RWPE2 (cell line): ENCODE results near the gene SBF1.

Experiments
- ATAC-seq: fragments of 200-7000 bp; cut with Tn5 transposase; 3 replicates; pipeline ENCODE4 v1.9.1; 2021; ENCODE audit warnings: low read depth
- DNase-seq: peaks from one replicate; pipeline ENCODE4 v3.0.0-alpha.2; 2020; ENCODE audit warnings: low spot score
- H3K27ac ChIP-seq: fragments of 450-650 bp; 2 replicates; pipeline ENCODE4 v1.5.1; 2017; ENCODE audit warnings: mild to moderate bottlenecking; ENCODE audit not compliant: poor library complexity, severe bottlenecking
- H3K27me3 ChIP-seq: fragments of 250-450 bp; sonication (Bioruptor Pico); 2 replicates; pipeline ENCODE4 v1.5.1; 2021; ENCODE audit warnings: mild to moderate bottlenecking, moderate library complexity; ENCODE audit not compliant: insufficient read depth, poor library complexity, severe bottlenecking
- H3K36me3 ChIP-seq: fragments of 250-450 bp; sonication (Bioruptor Pico); 2 replicates; pipeline ENCODE4 v1.5.1; 2020; ENCODE audit warnings: low read depth, mild to moderate bottlenecking, moderate library complexity
- H3K4me1 ChIP-seq: fragments of 250-450 bp; sonication (Bioruptor Pico); 2 replicates; pipeline ENCODE4 v1.5.1; 2021; ENCODE audit warnings: mild to moderate bottlenecking, moderate library complexity; ENCODE audit not compliant: insufficient read depth, poor library complexity, severe bottlenecking
- H3K4me3 ChIP-seq: fragments of 250-450 bp; sonication (Bioruptor Pico); 2 replicates; pipeline ENCODE4 v1.5.1; 2021; ENCODE audit warnings: mild to moderate bottlenecking, moderate library complexity; ENCODE audit not compliant: severe bottlenecking
- H3K9me3 ChIP-seq: fragments of 250-450 bp; sonication (Bioruptor Pico); 2 replicates; pipeline ENCODE4 v1.5.1; 2021; ENCODE audit warnings: mild to moderate bottlenecking, moderate library complexity; ENCODE audit not compliant: severe bottlenecking
- TF ChIP-seq, protein P1 (sequence below): fragments of 450-650 bp; IDR thresholded peaks from one replicate; pipeline ENCODE4 v1.5.1; 2017; ENCODE audit warnings: mild to moderate bottlenecking, moderate library complexity; ENCODE audit not compliant: poor library complexity, severe bottlenecking

SBF1 gene

DNA sequence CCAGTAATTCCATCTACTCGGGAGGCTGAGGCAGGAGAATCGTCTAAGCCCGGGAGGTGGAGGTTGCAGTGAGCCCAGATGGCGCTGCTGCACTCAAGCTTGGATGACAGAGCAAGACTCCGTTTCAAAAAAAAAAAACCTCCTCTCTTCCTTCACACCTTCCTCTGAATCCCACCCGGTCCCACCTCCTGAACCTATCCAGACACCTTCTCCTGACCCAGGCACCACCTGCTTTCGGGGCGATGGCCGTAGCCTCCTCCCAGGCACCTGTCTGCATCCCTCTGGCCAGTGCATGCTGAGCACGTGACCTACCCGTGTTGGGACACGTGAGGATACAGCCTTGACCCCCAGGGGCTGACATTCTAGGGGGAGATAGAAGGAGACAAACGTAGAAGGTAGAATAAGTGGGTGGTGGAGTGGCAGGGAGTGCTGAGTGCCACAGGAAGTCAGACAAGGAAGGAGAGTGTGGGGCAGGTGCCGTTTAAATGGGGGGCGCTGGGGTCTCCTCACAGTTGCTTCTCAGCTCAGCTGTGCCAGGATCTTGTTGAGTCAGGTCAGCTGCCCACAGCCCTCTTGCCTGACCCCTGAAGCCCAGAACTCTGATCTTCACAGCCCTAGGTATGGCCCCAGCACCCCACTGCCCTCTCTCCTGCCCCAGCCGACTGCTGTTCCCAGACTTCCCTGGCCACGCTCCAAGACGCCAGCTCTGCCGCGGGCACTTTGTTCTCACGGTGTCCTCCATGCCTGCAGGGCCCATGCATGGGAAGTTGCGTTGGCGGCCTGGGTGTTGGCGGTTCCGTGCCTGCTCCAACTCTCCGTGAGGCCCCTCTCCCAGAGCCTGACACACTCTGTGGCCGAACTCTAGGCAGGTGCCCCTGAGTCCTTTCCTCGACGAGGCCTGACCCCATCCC lies 10.6 kb upstream of the SBF1 start:
- H3K4me1 ChIP-seq = peaks cover 3% of the 10 kb centered on the region

DNA sequence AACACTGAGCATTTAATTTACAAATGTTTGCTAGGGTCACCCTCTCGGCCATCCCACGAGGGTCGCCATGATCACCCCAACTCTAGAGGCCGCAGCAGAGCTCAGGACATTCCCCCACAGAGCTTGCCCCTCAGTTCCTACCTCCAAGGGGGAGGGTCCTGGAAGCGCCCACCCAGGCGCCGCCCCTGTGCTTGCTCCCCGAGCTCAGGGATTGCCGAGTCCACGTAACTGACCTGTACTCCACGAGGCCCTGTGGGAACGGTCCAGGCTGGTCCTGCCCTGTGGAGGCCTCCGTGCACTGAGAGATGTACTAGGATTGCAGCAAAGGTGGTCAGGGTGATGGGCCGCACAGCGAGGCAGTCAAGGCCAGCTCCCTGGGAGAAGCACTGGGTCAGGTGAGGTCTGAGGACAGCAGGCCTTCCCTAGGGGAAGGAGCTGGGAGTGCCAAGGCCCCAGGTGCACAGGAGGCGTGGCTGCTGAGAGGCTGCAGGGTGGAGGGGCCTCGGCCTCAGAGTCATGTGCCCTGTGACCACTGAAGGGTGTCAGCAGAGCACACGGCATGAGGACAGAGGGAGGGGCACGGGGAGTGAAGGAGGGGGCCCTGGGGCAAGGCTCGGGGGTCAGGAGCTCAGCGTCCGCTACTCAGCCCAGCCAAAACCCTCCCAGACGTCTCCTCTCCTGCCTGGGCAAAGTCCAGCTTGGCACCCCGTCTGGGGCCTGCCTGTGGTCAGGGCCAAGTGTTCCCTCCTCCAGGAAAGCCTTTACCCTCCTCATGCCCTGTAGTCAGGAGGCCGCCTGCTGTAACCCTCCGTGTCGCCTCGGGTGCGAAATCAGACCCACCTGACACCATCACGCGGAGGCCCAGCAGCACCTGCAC lies 9.4 kb upstream of the SBF1 start:
- no peak for DNase-seq
- no peak for ATAC-seq
- H3K27me3 ChIP-seq = peaks cover 6% of the 10 kb centered on the region
- no peaks in the 10 kb centered on the region for H3K36me3 ChIP-seq
- H3K4me1 ChIP-seq = peaks cover 3% of the 10 kb centered on the region
- TF ChIP-seq, protein P1, sequence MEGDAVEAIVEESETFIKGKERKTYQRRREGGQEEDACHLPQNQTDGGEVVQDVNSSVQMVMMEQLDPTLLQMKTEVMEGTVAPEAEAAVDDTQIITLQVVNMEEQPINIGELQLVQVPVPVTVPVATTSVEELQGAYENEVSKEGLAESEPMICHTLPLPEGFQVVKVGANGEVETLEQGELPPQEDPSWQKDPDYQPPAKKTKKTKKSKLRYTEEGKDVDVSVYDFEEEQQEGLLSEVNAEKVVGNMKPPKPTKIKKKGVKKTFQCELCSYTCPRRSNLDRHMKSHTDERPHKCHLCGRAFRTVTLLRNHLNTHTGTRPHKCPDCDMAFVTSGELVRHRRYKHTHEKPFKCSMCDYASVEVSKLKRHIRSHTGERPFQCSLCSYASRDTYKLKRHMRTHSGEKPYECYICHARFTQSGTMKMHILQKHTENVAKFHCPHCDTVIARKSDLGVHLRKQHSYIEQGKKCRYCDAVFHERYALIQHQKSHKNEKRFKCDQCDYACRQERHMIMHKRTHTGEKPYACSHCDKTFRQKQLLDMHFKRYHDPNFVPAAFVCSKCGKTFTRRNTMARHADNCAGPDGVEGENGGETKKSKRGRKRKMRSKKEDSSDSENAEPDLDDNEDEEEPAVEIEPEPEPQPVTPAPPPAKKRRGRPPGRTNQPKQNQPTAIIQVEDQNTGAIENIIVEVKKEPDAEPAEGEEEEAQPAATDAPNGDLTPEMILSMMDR = no peak
- no peak overlapping the region for H3K4me3 ChIP-seq
- H3K9me3 ChIP-seq = no peaks in the 10 kb centered on the region
- no peak overlapping the region for H3K27ac ChIP-seq

More for the DNA sequence above, 10.6 kb upstream of the SBF1 start:
- TF ChIP-seq, protein P1 = no peak
- H3K27me3 ChIP-seq = peaks cover 6% of the 10 kb centered on the region
- H3K36me3 ChIP-seq = no peaks in the 10 kb centered on the region
- no peaks in the 10 kb centered on the region for H3K9me3 ChIP-seq
- DNase-seq (no peak), ATAC-seq (peak; percentile 47; the same call in 2 of the 3 replicates)
- H3K4me3 ChIP-seq = no peak overlapping the region
- H3K27ac ChIP-seq = no peak overlapping the region

DNA sequence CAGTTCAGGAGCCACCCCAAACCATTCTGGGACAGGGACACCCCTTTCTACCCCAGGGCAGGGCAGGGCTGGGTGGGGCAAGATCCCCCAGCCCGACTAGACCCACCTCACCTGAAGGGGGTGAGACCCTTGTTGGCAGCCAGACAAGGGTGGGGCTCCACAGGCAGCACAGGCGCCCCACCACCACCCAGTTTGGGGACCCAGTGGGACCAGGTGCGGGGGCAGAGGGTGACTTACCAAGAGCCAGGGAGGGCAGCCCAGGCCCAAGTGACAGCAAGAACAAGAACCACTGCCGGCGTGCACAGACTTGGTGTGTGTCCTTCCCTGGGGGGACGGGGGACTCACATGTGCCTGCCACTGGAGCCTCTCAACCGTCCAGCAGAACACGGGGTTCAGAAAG lies 8.7 kb upstream of the SBF1 start:
- no peak overlapping the region for H3K27ac ChIP-seq
- TF ChIP-seq, protein P1 = no peak
- ATAC-seq = no peak
- H3K4me3 ChIP-seq = no peak overlapping the region
- H3K36me3 ChIP-seq = no peaks in the 10 kb centered on the region
- H3K4me1 ChIP-seq = peaks cover 3% of the 10 kb centered on the region
- H3K9me3 ChIP-seq = no peaks in the 10 kb centered on the region
- no peak for DNase-seq
- peaks cover 6% of the 10 kb centered on the region for H3K27me3 ChIP-seq

DNA sequence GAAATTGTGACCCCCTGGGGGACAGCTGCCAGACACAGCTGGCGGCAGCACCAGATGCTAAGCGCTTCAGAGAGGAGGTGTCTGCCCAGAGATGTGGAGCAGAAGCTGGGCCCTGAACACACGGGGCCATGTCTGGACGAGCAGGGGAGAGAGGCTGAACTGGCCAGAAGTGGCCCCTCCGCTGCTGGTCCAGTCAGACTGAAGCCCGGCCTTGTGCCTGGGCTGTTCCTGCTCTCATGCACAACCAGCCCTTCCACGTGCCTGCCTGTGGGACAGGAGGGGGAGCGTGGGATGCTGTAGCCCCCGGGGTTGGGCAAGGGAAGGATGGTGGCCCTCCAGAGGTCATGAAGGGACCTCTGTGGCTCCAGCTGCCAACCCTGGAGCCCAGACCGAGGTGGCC lies 8.3 kb upstream of the SBF1 start:
- TF ChIP-seq, protein P1 = no peak
- no peak overlapping the region for H3K27ac ChIP-seq
- ATAC-seq (no peak), DNase-seq (no peak)
- H3K4me3 ChIP-seq = no peak overlapping the region
- peaks cover 6% of the 10 kb centered on the region for H3K27me3 ChIP-seq
- no peaks in the 10 kb centered on the region for H3K36me3 ChIP-seq
- H3K4me1 ChIP-seq = peaks cover 3% of the 10 kb centered on the region
- H3K9me3 ChIP-seq = no peaks in the 10 kb centered on the region
